ENCODE data around the gene UBAP1L.

- TF ChIP-seq POLR2AphosphoS5 (IDR thresholded peaks at IDR 0.05; ENCODE audit: insufficient read depth, low read depth, low read length) (no peak), EZH2 (IDR thresholded peaks at IDR 0.05; ENCODE audit: borderline replicate concordance, low read depth, low read length, severe bottlenecking) (no peak), POLR2A (IDR thresholded peaks at IDR 0.05; ENCODE audit: low read depth, low read length) (no peak), MYC (IDR thresholded peaks at IDR 0.05; ENCODE audit: low read depth, low read length) (no peak)
- TF ChIP-seq, protein P1, sequence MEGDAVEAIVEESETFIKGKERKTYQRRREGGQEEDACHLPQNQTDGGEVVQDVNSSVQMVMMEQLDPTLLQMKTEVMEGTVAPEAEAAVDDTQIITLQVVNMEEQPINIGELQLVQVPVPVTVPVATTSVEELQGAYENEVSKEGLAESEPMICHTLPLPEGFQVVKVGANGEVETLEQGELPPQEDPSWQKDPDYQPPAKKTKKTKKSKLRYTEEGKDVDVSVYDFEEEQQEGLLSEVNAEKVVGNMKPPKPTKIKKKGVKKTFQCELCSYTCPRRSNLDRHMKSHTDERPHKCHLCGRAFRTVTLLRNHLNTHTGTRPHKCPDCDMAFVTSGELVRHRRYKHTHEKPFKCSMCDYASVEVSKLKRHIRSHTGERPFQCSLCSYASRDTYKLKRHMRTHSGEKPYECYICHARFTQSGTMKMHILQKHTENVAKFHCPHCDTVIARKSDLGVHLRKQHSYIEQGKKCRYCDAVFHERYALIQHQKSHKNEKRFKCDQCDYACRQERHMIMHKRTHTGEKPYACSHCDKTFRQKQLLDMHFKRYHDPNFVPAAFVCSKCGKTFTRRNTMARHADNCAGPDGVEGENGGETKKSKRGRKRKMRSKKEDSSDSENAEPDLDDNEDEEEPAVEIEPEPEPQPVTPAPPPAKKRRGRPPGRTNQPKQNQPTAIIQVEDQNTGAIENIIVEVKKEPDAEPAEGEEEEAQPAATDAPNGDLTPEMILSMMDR (IDR thresholded peaks at IDR 0.05; ENCODE audit: extremely low read depth in 1 of 2, insufficient read depth in 1 of 2, low read depth in 1 of 2, low read length in 2 of 2): no peak
These were observed 46.6 kb downstream of the UBAP1L start for GRCh38 chr15:65068403-65068788.
